GM12878 (cell line): ENCODE measurements around the gene PBRM1. TPM values are rescaled to one million over a fixed set of nuclear protein-coding genes. Genes with fewer than 3 reads are reported as not detected.

ENCODE experiments used
- CBFB ChIP-seq: IDR thresholded peaks from 2 replicates; pipeline ENCODE4 v1.6.1; 2016; ENCODE audit warnings: antibody characterized with exemption, low read depth
- POLR2A ChIP-seq: IDR thresholded peaks from 2 replicates; pipeline ENCODE4 v1.6.1; 2011; ENCODE audit warnings: low read depth, mild to moderate bottlenecking, low read length
- POLR2AphosphoS5 ChIP-seq: IDR thresholded peaks from 2 replicates; pipeline ENCODE4 v1.6.1; 2011; ENCODE audit warnings: mild to moderate bottlenecking, low read length, inconsistent platforms
- polyA plus RNA-seq, 11 experiments: library from polyadenylated mRNA; depleted of rRNA in 4 of 11; unstranded in 6 of 11; stranded (reverse) in 5 of 11; fragments of >200 nt; fragmentation: Nextera tagmentation in 4 of 11; fragmentation: Illumina TruSeq in 1 of 11; extraction: Ambion mirVana in 4 of 11; extraction: Trizol in 1 of 11; gene quantifications; 1 replicate in 1 of 11; 2 replicates in 10 of 11; pipeline versions ENCODE4 v1.2.1 to v1.2.3, GENCODE V29; 2011 to 2016; ENCODE audit warnings: inconsistent platforms in 2 of 11, missing spikeins in 2 of 11, low read depth in 1 of 11
- total RNA-seq, 4 experiments: library from RNA; depleted of rRNA in 3 of 4; stranded (reverse); fragments of >200 nt in 3 of 4; fragmentation: Illumina TruSeq in 1 of 4; extraction: Trizol in 1 of 4; gene quantifications; 2 replicates each; pipeline versions ENCODE4 v1.2.1 to v1.2.3, GENCODE V29; 2013 to 2021
- TF ChIP-seq, protein P1 (sequence below): IDR thresholded peaks from 2 replicates; pipeline ENCODE4 v1.6.1; 2012; ENCODE audit warnings: low read depth, low read length, improper control_type of control experiment
- TF ChIP-seq, protein P2 (sequence below): IDR thresholded peaks from 2 replicates; pipeline ENCODE4 v1.6.1; 2012; ENCODE audit warnings: improper control_type of control experiment, low read depth, low read length; ENCODE audit not compliant: insufficient replicate concordance

The PBRM1 gene
- total and polyA plus RNA-seq, 10 of the 15 experiments (the other 5 are each of a cell fraction or from before 2014, with no cell fraction given): 8.9 to 88.9 (median 39.3) TPM

DNA sequence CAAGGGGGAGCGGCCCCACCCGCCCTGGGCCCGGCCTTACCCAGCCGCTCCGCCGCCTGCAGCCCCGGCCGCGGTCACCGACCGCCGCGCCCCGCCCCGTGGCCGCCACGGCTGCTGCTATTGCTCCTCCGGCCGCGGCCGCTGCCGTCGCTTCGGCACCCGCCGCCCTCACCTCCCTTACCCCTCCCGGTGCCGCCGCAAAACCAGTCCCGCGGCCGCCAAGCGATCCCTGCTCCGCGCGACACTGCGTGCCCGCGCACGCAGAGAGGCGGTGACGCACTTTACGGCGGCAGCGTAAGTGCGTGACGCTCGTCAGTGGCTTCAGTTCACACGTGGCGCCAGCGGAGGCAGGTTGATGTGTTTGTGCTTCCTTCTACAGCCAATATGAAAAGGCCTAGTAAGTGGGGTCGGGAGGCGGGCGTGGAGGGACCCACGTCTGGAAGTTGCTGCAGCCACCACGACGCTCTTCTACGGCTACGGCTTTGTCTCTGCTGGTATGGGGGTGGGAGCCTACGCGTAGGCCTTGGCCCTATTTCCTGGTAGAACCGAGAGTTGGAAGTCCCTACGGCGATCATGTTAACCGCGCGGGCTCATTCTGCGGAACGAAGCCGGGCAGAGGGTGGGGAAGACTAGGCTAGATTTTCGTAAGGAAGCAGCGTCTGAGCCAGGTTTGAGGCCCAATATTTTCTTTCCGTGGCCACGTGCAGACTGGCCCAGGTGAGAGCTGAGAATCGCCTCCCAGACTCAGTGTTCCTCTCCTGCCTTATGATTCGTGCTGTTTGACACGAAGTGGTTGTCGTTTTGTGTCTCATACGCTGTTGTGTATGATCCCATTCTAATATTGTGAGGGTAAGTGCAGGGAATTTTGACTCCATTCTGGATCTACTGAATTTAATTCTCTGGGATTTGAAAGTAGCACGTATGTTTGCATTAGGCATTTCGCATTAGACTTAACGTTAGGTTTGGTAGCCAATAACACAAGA, at the start of gene PBRM1, which contains the start of gene GNL3 (continued):
- TF ChIP-seq, protein P1, sequence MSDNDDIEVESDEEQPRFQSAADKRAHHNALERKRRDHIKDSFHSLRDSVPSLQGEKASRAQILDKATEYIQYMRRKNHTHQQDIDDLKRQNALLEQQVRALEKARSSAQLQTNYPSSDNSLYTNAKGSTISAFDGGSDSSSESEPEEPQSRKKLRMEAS: peak; percentile 100
- peak; percentile 93 for TF ChIP-seq POLR2A
- TF ChIP-seq, protein P2, sequence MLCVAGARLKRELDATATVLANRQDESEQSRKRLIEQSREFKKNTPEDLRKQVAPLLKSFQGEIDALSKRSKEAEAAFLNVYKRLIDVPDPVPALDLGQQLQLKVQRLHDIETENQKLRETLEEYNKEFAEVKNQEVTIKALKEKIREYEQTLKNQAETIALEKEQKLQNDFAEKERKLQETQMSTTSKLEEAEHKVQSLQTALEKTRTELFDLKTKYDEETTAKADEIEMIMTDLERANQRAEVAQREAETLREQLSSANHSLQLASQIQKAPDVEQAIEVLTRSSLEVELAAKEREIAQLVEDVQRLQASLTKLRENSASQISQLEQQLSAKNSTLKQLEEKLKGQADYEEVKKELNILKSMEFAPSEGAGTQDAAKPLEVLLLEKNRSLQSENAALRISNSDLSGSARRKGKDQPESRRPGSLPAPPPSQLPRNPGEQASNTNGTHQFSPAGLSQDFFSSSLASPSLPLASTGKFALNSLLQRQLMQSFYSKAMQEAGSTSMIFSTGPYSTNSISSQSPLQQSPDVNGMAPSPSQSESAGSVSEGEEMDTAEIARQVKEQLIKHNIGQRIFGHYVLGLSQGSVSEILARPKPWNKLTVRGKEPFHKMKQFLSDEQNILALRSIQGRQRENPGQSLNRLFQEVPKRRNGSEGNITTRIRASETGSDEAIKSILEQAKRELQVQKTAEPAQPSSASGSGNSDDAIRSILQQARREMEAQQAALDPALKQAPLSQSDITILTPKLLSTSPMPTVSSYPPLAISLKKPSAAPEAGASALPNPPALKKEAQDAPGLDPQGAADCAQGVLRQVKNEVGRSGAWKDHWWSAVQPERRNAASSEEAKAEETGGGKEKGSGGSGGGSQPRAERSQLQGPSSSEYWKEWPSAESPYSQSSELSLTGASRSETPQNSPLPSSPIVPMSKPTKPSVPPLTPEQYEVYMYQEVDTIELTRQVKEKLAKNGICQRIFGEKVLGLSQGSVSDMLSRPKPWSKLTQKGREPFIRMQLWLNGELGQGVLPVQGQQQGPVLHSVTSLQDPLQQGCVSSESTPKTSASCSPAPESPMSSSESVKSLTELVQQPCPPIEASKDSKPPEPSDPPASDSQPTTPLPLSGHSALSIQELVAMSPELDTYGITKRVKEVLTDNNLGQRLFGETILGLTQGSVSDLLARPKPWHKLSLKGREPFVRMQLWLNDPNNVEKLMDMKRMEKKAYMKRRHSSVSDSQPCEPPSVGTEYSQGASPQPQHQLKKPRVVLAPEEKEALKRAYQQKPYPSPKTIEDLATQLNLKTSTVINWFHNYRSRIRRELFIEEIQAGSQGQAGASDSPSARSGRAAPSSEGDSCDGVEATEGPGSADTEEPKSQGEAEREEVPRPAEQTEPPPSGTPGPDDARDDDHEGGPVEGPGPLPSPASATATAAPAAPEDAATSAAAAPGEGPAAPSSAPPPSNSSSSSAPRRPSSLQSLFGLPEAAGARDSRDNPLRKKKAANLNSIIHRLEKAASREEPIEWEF: no peak
- peak; percentile 94 for TF ChIP-seq POLR2AphosphoS5
- TF ChIP-seq CBFB: peak; percentile 85
- TF ChIP-seq, all 136 proteins: peak for 65
